DND-41 (cell line): ENCODE data around the gene TMEM217.

ENCODE experiments used
- ATAC-seq: fragments of 200-7000 bp; cut with Tn5 transposase; 3 replicates; pipeline ENCODE4 v1.9.1; 2021; ENCODE audit warnings: low read depth; ENCODE audit not compliant: insufficient read depth
- DNase-seq: peaks from one replicate; pipeline ENCODE4 v3.0.0-alpha.2; 2020
- H2AFZ ChIP-seq: 2 replicates; pipeline ENCODE4 v1.6.0; 2012; ENCODE audit warnings: low read depth, low read length
- H3K27ac ChIP-seq: 2 replicates; pipeline ENCODE4 v1.5.1; 2012; ENCODE audit warnings: low read length, inconsistent platforms
- H3K27me3 ChIP-seq: fragments of 200-600 bp; sonication (generic); 2 replicates; pipeline ENCODE4 v1.6.0; 2012; ENCODE audit warnings: low read length, mild to moderate bottlenecking, inconsistent platforms; ENCODE audit not compliant: insufficient read depth, poor library complexity
- H3K36me3 ChIP-seq: 2 replicates; pipeline ENCODE4 v1.5.1; 2012; ENCODE audit warnings: low read length, inconsistent platforms; ENCODE audit not compliant: insufficient read depth
- H3K4me1 ChIP-seq: 2 replicates; pipeline ENCODE4 v1.5.1; 2012; ENCODE audit warnings: mild to moderate bottlenecking, low read length; ENCODE audit not compliant: insufficient read depth
- H3K4me2 ChIP-seq: 2 replicates; pipeline ENCODE4 v1.6.0; 2012; ENCODE audit warnings: mild to moderate bottlenecking, moderate library complexity, low read length, inconsistent platforms; ENCODE audit not compliant: insufficient read depth
- H3K4me3 ChIP-seq, 2 experiments: fragments of 200-600 bp in 1 of 2; shearing (Covaris generic) in 1 of 2; 2 replicates each; pipeline ENCODE4 v1.5.1; 2012 to 2016; ENCODE audit warnings: inconsistent platforms in 2 of 2, low read length in 2 of 2, mild to moderate bottlenecking in 2 of 2, low read depth in 1 of 2, moderate library complexity in 1 of 2
- H3K79me2 ChIP-seq: 2 replicates; pipeline ENCODE4 v1.6.0; 2012; ENCODE audit warnings: low read length, inconsistent platforms; ENCODE audit not compliant: insufficient read depth
- H3K9ac ChIP-seq: 2 replicates; pipeline ENCODE4 v1.6.0; 2012; ENCODE audit warnings: low read depth, mild to moderate bottlenecking, inconsistent platforms, low read length, moderate library complexity
- H3K9me3 ChIP-seq: 2 replicates; pipeline ENCODE4 v1.5.1; 2012; ENCODE audit warnings: low read length, moderate library complexity, mild to moderate bottlenecking, inconsistent platforms; ENCODE audit not compliant: insufficient read depth, severe bottlenecking
- H4K20me1 ChIP-seq: 2 replicates; pipeline ENCODE4 v1.6.0; 2012; ENCODE audit warnings: low read length; ENCODE audit not compliant: insufficient read depth
- EZH2 ChIP-seq: IDR thresholded peaks from 3 replicates; pipeline ENCODE4 v1.6.1; 2012; ENCODE audit warnings: borderline replicate concordance, low read depth, mild to moderate bottlenecking, moderate library complexity, low read length, inconsistent platforms; ENCODE audit not compliant: severe bottlenecking
- TF ChIP-seq, protein P1 (sequence below): IDR thresholded peaks from 2 replicates; pipeline ENCODE4 v1.5.1; 2012; ENCODE audit warnings: borderline replicate concordance, low read length, moderate library complexity, mild to moderate bottlenecking; ENCODE audit not compliant: poor library complexity, severe bottlenecking; ENCODE audit errors: extremely low read depth

Gene TMEM217

DNA sequence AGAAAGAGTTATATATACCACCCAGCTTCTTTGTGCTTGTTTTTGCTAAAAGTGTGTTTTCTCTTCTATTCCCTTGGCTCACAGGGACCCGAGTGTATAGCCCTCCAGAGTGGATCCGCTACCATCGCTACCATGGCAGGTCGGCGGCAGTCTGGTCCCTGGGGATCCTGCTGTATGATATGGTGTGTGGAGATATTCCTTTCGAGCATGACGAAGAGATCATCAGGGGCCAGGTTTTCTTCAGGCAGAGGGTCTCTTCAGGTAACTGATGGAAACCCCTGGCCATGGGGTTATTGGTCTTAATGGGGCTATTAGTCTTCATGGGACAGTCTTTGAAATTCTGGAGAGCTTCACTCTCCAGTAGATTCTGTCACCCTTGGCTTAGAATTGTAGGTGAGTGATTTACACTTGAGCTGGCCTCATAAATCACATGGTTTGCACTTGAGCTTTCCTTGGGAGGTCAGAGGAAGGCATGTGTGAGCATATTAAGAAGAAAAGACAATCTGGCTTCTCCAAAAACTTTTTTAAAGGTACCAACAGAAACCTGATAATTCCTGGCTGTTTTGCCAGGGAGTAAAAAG is 84.9 kb downstream of the TMEM217 start:
- Histone ChIP-seq H3K4me1 (peaks cover 42% of the 10 kb centered on the region), H3K79me2 (peaks cover 54% of the 10 kb centered on the region), H2AFZ (no peak overlapping the region), H3K4me3 (peak overlapping the region; percentile 96 to 98; a peak in 3 of 4 replicates), H3K36me3 (peaks cover 55% of the 10 kb centered on the region), H3K9ac (peak overlapping the region; percentile 99), H3K27ac (peak overlapping the region; percentile 95), H3K27me3 (no peaks in the 10 kb centered on the region), H4K20me1 (peaks cover 38% of the 10 kb centered on the region), H3K4me2 (peak overlapping the region; percentile 95), H3K9me3 (no peaks in the 10 kb centered on the region)
- DNase-seq (no peak), ATAC-seq (no peak)
- TF ChIP-seq, protein P1, sequence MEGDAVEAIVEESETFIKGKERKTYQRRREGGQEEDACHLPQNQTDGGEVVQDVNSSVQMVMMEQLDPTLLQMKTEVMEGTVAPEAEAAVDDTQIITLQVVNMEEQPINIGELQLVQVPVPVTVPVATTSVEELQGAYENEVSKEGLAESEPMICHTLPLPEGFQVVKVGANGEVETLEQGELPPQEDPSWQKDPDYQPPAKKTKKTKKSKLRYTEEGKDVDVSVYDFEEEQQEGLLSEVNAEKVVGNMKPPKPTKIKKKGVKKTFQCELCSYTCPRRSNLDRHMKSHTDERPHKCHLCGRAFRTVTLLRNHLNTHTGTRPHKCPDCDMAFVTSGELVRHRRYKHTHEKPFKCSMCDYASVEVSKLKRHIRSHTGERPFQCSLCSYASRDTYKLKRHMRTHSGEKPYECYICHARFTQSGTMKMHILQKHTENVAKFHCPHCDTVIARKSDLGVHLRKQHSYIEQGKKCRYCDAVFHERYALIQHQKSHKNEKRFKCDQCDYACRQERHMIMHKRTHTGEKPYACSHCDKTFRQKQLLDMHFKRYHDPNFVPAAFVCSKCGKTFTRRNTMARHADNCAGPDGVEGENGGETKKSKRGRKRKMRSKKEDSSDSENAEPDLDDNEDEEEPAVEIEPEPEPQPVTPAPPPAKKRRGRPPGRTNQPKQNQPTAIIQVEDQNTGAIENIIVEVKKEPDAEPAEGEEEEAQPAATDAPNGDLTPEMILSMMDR = peak; percentile 2
- no peak for TF ChIP-seq EZH2

DNA sequence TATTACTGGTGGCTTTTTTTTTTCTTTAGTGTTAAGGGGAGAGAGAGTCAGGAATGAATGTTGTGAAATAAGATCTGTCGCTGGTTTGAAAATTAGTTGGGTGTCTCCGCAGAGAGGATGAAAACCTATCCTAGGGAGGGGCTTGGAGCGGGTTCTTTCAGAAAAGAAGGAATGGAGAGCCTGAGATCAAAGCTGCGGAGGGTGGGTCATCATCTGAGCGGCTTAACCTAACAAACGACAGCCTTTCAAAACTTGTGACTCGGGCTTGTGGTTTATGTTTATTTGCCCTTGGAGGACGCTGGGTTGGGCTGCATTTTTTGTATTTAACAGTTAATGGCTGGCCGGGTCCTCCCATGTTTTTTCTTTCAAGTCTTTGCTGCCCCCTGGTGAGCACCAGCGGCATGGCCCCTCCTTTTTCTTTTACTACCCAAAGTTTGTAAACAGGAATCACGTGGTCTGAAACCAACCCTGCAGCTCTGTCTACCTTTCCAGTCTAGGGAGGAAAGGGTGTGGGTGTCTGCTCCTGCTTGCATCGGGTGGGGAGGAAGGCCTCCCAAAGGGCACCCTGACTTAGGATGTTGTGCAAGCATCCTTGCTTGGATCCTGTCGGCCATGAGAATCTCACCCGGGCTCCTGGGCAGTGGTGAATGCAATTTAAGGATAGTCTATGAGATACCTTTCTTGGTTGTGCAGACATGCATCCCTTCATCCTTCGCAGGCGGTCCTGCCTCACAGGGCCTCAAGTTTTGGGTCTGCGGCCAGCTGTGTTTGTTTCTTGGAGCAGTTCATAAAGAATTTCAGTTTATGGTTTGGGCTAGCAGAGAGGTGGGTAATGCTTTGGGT is 85.8 kb downstream of the TMEM217 start:
- no peaks in the 10 kb centered on the region for H3K27me3 ChIP-seq
- peak overlapping the region; percentile 95 for H3K27ac ChIP-seq
- H2AFZ ChIP-seq = no peak overlapping the region
- TF ChIP-seq, protein P1 = peak; percentile 98
- no peak for TF ChIP-seq EZH2
- H4K20me1 ChIP-seq = peaks cover 38% of the 10 kb centered on the region
- H3K4me3 ChIP-seq = peak overlapping the region; percentile 96 to 98
- peaks cover 54% of the 10 kb centered on the region for H3K79me2 ChIP-seq
- ATAC-seq (peak; percentile 24), DNase-seq (peak; percentile 93)
- H3K9ac ChIP-seq = peak overlapping the region; percentile 99
- H3K4me2 ChIP-seq = peak overlapping the region; percentile 95
- peaks cover 55% of the 10 kb centered on the region for H3K36me3 ChIP-seq
- no peaks in the 10 kb centered on the region for H3K9me3 ChIP-seq
- peaks cover 42% of the 10 kb centered on the region for H3K4me1 ChIP-seq

DNA sequence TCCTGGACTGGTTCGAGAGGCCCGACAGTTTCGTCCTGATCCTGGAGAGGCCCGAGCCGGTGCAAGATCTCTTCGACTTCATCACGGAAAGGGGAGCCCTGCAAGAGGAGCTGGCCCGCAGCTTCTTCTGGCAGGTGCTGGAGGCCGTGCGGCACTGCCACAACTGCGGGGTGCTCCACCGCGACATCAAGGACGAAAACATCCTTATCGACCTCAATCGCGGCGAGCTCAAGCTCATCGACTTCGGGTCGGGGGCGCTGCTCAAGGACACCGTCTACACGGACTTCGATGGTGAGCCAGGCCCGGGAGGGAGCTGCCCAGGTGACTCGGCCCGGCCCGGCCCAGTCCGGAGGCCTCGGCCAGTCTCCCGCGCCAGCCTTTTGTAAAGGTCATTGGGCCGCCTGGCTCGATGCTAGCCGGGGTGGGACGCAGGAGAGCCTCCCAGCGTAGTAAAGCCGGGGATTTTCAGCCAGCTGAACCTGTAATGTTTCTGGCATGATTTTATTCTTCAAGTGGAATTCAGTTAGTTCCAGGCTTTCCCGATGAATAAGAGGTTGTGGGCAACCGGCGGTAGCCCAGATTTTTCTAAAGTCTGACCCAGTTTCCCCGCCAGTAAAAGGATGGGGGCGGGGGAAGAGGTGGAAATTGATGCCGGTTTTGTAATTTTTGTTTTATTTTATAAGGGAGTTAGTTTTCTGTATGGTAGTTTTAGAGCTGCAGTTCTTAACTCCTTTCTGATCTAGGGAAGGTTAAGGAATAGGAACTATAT is 86.6 kb downstream of the TMEM217 start:
- Histone ChIP-seq H3K4me1 (peaks cover 42% of the 10 kb centered on the region), H3K9ac (peak overlapping the region; percentile 99), H4K20me1 (peaks cover 38% of the 10 kb centered on the region), H3K27me3 (no peaks in the 10 kb centered on the region), H3K36me3 (peaks cover 55% of the 10 kb centered on the region), H2AFZ (peak overlapping the region; percentile 20; the same call in 1 of the 2 replicates), H3K4me2 (peak overlapping the region; percentile 95), H3K79me2 (peaks cover 54% of the 10 kb centered on the region), H3K9me3 (no peaks in the 10 kb centered on the region), H3K27ac (peak overlapping the region; percentile 95), H3K4me3 (peak overlapping the region; percentile 96 to 98)
- DNase-seq = peak; percentile 58
- TF ChIP-seq EZH2 = no peak
- no peak for ATAC-seq
